Measurements from ENCODE around the gene TNFSF15.

TNFSF15 gene

DNA sequence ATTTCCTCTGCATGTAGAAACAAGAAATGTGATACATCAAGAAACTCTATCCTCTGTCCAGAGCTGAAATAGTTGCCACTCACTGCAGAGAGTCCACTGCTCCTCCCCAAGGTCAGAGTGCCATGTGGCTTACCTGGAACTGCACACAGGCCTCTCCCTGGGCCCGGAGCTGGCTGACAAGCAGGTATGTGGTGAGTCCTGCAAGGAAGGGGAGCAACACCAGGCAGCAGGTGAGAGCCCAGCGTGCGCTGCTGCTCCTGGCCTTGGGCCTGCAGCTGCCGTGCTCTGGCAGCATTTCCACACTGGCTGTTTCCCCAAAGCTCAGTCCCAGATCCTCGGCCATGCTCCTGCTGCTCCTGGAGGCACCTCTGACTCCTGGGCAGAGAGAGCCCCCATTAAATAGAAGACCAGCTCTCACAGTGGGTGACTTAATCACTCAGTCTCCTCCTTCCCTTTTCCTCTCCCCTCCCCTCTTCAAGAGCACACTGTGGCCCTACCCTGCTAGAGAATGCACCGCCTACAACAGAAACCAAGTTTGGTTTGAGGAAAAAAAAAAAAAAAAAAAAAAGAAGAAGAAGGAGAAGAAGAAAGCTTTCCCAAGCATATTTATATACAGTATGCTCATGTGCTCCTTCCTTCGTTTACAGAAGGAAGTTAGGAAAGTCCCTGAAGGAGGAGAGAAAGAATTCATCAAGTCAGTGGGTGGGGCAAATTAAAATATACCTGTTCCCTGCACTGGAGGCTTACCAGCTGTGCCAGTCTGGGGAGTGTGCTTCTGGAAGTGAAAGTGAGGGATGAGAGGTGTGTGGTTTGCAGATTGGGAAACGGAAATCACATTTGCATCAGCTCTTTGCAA, at the start of gene TNFSF15:
Gene TNFSF15 (minus strand): TSS at position 370 of the 856 bp plus-strand sequence. CDS start 27 bp downstream, at position 343.
- DNase-seq: peak; percentile 14

DNA sequence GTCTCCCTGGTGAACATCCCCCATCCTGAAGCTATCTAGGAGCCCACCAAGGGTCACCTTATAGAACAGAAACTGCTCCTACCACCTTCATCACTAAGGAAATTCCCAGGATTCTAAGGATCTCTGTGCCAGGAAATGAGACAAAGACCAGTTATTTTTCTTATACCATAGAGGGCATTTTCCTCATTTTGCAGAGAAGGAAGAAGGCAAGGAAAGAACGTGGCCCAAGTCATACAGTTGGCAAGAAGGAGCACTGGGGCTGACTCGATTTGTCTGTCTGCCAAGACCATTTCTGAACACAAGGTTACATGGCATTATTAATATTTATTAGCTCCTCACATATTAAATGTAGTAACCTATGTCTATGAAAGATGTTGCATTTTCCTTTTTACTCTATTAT, 49.6 kb upstream of the TNFSF15 start:
- DNase-seq: no peak

DNA sequence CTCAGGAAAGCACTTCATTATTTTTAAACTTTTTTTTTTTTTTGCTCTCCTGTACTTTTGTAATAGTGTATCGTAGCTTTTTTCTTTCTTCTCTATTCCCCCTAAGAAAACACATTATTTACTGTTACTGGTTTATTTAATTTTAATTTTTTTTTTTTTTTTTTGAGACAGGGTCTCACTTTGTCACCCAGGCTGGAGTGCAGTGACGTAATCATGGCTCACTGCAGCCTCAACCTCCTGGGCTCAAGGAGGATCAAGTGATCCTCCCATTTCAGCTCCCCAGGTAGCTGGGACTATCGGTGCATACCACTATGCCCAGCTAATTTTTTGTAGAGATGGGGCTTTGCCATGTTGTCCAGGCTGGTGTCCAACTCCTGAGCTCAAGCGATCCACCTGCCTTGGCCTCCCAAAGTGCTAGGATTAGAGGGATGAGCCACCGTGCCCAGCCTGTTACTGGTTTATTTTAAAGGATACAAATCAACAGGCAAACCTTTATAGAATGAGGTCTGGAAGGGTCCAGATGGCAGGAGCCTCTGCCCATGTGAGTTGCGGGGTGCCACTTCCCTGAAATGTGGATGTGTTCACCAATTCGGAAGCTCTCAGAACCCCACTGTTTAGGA, 49.0 kb upstream of the TNFSF15 start:
- DNase-seq: no peak

DNA sequence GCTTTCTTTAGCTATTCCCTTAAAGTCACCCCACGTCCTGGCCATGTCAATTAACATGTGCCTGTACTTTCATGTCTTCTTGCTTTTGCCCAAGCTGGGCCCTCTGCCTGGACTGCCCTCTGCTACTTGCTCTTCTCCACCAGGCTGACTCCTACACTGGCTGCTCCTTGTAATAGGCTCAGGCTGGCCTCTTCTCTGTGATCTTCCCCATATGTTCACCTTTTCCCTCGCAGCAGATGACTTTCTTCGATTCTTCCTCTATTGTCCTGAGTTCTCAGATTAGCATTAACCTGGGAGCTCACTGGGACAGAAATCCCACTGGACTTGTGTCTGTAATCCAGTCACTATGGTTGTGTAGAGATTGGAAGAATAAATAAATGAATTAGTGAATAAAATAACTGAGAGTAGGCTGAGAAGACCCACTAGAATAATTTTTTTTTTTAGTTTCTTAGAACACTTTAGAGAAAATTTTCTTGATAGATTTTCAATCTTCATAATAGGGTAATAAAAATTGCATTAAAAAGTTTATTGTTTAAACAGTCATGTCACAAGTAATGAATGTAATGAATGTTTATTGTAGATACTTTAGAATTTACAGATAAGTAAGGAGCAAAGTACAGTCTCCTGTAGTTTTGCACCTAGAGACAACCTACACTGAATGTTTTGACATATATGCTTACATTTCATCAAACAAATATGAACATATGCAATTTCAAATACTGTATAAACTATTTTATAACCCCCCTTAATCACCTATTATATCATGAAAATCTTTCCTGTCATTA, 47.4 kb upstream of the TNFSF15 start:
- DNase-seq: no peak

GRCh38 chr9:114852050-114852594, 46.3 kb upstream of the TNFSF15 start:
- DNase-seq: no peak

DNA sequence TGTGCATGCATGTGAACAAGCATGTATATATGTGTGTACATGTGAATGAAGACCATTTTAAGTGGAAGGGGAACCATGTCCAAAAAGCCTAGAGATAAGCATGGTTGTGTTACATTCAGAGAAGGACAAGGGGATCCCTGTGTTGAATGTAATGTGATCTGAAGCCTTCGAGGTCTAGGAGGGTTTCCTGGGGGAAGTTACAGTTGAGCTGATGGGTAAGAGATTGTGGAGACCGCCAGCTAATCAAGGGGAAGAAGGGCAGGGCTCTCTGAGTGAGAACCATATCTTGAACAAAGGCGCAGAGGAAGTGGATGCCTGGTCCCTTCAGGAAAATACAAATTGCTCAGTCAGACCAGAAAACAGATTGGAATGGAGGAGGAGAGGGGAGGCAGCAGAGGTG, 45.5 kb upstream of the TNFSF15 start:
- DNase-seq: no peak

DNA sequence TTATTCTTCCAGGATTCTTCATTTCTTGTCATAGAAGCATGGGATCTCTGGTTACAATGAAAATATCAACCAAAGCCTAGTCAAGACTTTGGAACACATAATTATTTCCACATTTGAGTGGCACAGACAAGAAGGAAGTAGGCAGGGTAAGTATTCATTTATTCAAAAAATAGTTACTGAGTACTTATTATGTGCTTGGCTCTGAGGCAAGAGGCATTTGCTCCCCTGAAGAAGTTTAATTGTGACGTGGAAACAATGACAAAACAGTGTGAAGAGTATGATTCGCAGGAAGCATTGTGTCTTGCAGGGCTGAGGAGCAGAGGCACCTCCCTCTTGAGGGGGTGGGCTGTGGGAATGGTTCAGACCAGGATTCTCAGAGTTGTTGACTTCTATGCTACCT, 45.0 kb upstream of the TNFSF15 start:
- DNase-seq: no peak

- DNase-seq: no peak
Observed at GRCh38 chr9:114849450-114849849, 43.6 kb upstream of the TNFSF15 start.

- no peak for DNase-seq
Observed at GRCh38 chr9:114847492-114848417, 41.9 kb upstream of the TNFSF15 start.

GRCh38 chr9:114845373-114845772, 39.5 kb upstream of the TNFSF15 start:
- DNase-seq: no peak

DNA sequence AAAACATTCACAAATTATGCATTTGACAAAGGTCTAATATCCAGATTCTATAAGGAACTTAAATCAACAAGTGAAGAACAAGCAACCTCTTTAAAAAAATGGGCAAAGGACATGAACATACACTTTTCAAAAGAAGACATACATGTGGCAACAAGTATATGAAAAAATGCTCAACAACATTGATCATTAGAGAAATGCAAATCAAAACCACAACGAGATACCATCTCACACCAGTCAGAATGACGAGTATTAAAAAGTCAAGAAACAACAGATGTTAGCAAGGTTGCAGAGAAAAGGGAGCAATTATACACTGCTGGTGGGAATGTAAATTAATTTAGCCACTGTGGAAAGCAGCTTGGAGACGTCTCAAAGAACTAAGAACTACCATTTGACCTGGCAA, 38.9 kb upstream of the TNFSF15 start:
- no peak for DNase-seq

DNA sequence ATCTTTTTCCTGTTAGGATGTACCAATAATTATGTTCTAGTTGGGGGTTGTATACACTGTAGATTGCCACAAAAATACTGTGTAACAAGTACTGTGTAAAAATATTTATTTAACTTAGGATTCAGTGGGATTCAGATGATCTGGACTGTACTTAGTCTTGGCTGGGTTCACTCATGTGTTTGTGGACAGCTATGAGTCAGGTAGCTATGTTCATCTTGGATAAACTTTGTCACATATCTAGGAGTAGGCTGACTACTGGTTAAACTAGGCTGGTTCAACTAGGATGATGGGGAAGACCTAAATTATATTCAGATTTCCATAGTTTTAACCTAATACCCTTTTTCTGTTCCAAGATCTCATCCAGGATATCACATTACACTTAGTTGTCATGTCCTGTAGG, 32.1 kb upstream of the TNFSF15 start:
- no peak for DNase-seq

DNA sequence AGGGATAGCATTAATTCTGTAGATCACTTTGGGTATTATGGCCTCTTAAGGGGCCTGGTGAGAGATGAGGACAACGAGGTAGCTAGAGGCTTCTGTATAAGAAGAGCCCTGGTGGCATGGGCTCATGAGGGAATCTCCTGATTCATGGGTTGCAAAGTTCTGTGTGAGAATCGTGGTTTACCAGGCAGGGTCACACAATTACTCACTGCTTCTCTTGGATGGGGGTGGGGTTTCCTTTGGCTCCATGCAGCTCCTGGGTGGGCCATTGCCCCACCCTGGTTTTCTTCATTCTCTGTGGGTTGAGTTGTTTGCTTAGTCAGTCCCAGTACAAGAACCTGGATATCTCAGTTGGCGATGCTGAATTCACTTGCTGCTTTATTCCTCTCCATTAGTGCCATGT, 30.9 kb upstream of the TNFSF15 start:
- DNase-seq: no peak

GRCh38 chr9:114834386-114834785, 28.5 kb upstream of the TNFSF15 start:
- DNase-seq: no peak

GRCh38 chr9:114830546-114830945, 24.7 kb upstream of the TNFSF15 start:
- no peak for DNase-seq

GRCh38 chr9:114829574-114830440, 24.0 kb upstream of the TNFSF15 start:
- no peak for DNase-seq

DNA sequence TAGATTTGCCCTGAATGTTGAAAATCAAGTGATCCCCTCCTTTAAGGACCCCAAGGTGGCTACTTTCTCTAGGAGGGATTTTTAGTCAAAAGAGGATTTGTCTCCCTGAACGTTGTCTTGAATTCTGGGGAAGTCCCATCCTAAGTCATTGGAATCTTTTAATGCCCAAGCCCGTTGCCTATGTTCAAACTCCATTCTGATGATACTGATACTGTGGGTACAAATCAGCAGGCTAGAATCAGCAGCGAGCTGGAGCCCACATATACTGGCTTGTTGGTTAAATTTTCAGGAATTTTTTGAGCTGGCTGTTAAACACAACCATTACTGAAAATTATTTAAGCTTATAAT, 22.4 kb upstream of the TNFSF15 start:
- DNase-seq: no peak

- no peak for DNase-seq
Observed at GRCh38 chr9:114827641-114828302, 21.9 kb upstream of the TNFSF15 start.

- no peak for DNase-seq
Observed at GRCh38 chr9:114826431-114826830, 20.6 kb upstream of the TNFSF15 start.

- DNase-seq: no peak
Observed at GRCh38 chr9:114825126-114825795, 19.4 kb upstream of the TNFSF15 start.

All from CD4-positive, alpha-beta T cell treated with Interleukin-17A for 4 hours (primary cell).